Right atrium auricular region (tissue), 2 donors: Measurements from ENCODE around the gene HPSE2. TPM values are rescaled to one million over a fixed set of nuclear protein-coding genes. Genes with fewer than 3 reads are reported as not detected.

Experiments used
- DNase-seq: peaks from one replicate; pipeline ENCODE4 v3.0.0-alpha.2; 2019; ENCODE audit warnings: low spot score
- H3K27ac ChIP-seq, 2 donors: fragments of 200-600 bp; sonication (generic); 1 replicate in 1 of 2; 2 replicates in 1 of 2; pipeline ENCODE4 v1.5.1; 2016 to 2019
- H3K27me3 ChIP-seq, 2 donors: fragments of 200-600 bp; sonication (generic); one replicate each; pipeline versions ENCODE4 v1.5.1 to v1.6.0; 2017 to 2019
- H3K36me3 ChIP-seq: fragments of 200-600 bp; sonication (generic); one replicate; pipeline ENCODE4 v1.5.1; 2016
- H3K4me1 ChIP-seq, 2 donors: fragments of 200-600 bp; sonication (generic); one replicate each; pipeline versions ENCODE4 v1.5.1 to v1.6.0; 2017 to 2019
- H3K4me3 ChIP-seq, 2 donors: fragments of 200-600 bp; sonication (generic); 1 replicate in 1 of 2; 2 replicates in 1 of 2; pipeline ENCODE4 v1.5.1; 2017 to 2019; ENCODE audit warnings: mild to moderate bottlenecking in 1 of 2, moderate library complexity in 1 of 2
- H3K9me3 ChIP-seq, 2 donors: fragments of 200-600 bp; sonication (generic); one replicate each; pipeline ENCODE4 v1.5.1; 2019
- CTCF ChIP-seq, 2 donors: fragments of 200-600 bp; sonication (generic); IDR thresholded peaks; one replicate each; pipeline ENCODE4 v1.5.1; 2019; ENCODE audit warnings: antibody characterized with exemption in 2 of 2
- total RNA-seq, 2 donors: library from RNA; depleted of rRNA; stranded (reverse); fragments of >200 nt; gene quantifications; one replicate each; pipeline ENCODE4 v1.1.0, GENCODE V29; 2016

HPSE2 gene
- total RNA-seq, 2 donors from 2014 or later = not detected

- Histone ChIP-seq H3K9me3 (no peaks in the 10 kb centered on the region), H3K27ac (no peak overlapping the region), H3K36me3 (no peaks in the 10 kb centered on the region), H3K4me3 (no peak overlapping the region), H3K4me1 (no peaks in the 10 kb centered on the region), H3K27me3 (no peaks in the 10 kb centered on the region)
- DNase-seq = no peak
- no peak for TF ChIP-seq CTCF (IDR thresholded peaks at IDR 0.05)
Observed at GRCh38 chr10:98963608-98964007, 272.0 kb downstream of the HPSE2 start.

GRCh38 chr10:98959379-98959778 lies 276.3 kb downstream of the HPSE2 start:
- Histone ChIP-seq H3K4me3 (no peak overlapping the region), H3K27ac (no peak overlapping the region), H3K4me1 (no peaks in the 10 kb centered on the region), H3K27me3 (no peaks in the 10 kb centered on the region), H3K36me3 (no peaks in the 10 kb centered on the region), H3K9me3 (no peaks in the 10 kb centered on the region)
- TF ChIP-seq CTCF (IDR thresholded peaks at IDR 0.05) = no peak
- no peak for DNase-seq

- Histone ChIP-seq H3K4me1 (no peaks in the 10 kb centered on the region), H3K27me3 (no peaks in the 10 kb centered on the region), H3K4me3 (no peak overlapping the region), H3K27ac (no peak overlapping the region), H3K9me3 (no peaks in the 10 kb centered on the region), H3K36me3 (no peaks in the 10 kb centered on the region)
- TF ChIP-seq CTCF (IDR thresholded peaks at IDR 0.05) = no peak
- DNase-seq = no peak
Observed at GRCh38 chr10:98957801-98958200, 277.9 kb downstream of the HPSE2 start.

GRCh38 chr10:98956576-98957260 lies 278.9 kb downstream of the HPSE2 start:
- H3K9me3 ChIP-seq = no peaks in the 10 kb centered on the region
- H3K4me3 ChIP-seq = no peak overlapping the region
- H3K36me3 ChIP-seq = no peaks in the 10 kb centered on the region
- H3K4me1 ChIP-seq = no peaks in the 10 kb centered on the region
- DNase-seq = no peak
- H3K27ac ChIP-seq = no peak overlapping the region
- H3K27me3 ChIP-seq = no peaks in the 10 kb centered on the region
- no peak for TF ChIP-seq CTCF (IDR thresholded peaks at IDR 0.05)

GRCh38 chr10:98953251-98953650 lies 282.4 kb downstream of the HPSE2 start:
- Histone ChIP-seq H3K27ac (no peak overlapping the region), H3K27me3 (no peaks in the 10 kb centered on the region), H3K4me3 (no peak overlapping the region), H3K36me3 (no peaks in the 10 kb centered on the region), H3K4me1 (no peaks in the 10 kb centered on the region), H3K9me3 (no peaks in the 10 kb centered on the region)
- no peak for TF ChIP-seq CTCF (IDR thresholded peaks at IDR 0.05)
- no peak for DNase-seq
